Panc1 (cell line): ENCODE results near the gene B4GALT5. TPM values are rescaled to one million over a fixed set of nuclear protein-coding genes. Genes with fewer than 3 reads are reported as not detected.

Source experiments
- ATAC-seq: fragments of 200-7000 bp; cut with Tn5 transposase; 2 replicates; pipeline ENCODE4 v1.9.1; 2020; ENCODE audit warnings: mild to moderate bottlenecking, moderate library complexity
- BruUV-seq: library from RNA; stranded (reverse); fragments of 400-500 nt; replicated peaks from 2 replicates; lab custom pipeline; 2021; lab: Mats Ljungman, UMichigan
- CTCF ChIA-PET: fragments of 300-600 bp; sonication (Branson Sonifier 250); formaldehyde crosslinking; loops from one replicate; lab custom pipeline; 2022; ENCODE audit warnings: antibody characterized with exemption; lab: Charles Lee
- POLR2A ChIA-PET: fragments of 300-600 bp; sonication (Branson Sonifier 250); formaldehyde crosslinking; loops from one replicate; lab custom pipeline; 2022; ENCODE audit warnings: antibody characterized with exemption; lab: Charles Lee
- DNase-seq: peaks from one replicate; pipeline ENCODE4 v3.0.0-alpha.2; 2010; ENCODE audit warnings: low read depth, low spot score
- H3K27ac ChIP-seq: 2 replicates; pipeline ENCODE4 v1.5.1; 2011; ENCODE audit warnings: mild to moderate bottlenecking, low read length, inconsistent platforms
- H3K27me3 ChIP-seq: fragments of 200-500 bp; sonication (Bioruptor generic); 2 replicates; pipeline ENCODE4 v1.6.0; 2014; ENCODE audit warnings: low read length, inconsistent platforms; ENCODE audit not compliant: control insufficient read depth, insufficient read depth
- H3K36me3 ChIP-seq: fragments of 200-500 bp; sonication (Bioruptor generic); 2 replicates; pipeline ENCODE4 v1.5.1; 2014; ENCODE audit warnings: inconsistent platforms, mild to moderate bottlenecking, low read length, moderate library complexity; ENCODE audit not compliant: control insufficient read depth, insufficient read depth
- H3K4me1 ChIP-seq: 2 replicates; pipeline ENCODE4 v1.5.1; 2011; ENCODE audit warnings: inconsistent platforms, mild to moderate bottlenecking, low read length, moderate library complexity; ENCODE audit not compliant: control insufficient read depth, insufficient read depth
- H3K4me3 ChIP-seq, 2 experiments: 2 replicates each; pipeline ENCODE4 v1.5.1; 2011 to 2012; ENCODE audit warnings: low read depth in 2 of 2, low read length in 2 of 2, mild to moderate bottlenecking in 2 of 2, inconsistent platforms in 1 of 2, moderate library complexity in 1 of 2
- H3K9me3 ChIP-seq: fragments of 200-500 bp; sonication (Bioruptor generic); 2 replicates; pipeline ENCODE4 v1.5.1; 2014; ENCODE audit warnings: low read depth, mild to moderate bottlenecking, inconsistent platforms, low read length, moderate library complexity; ENCODE audit not compliant: control insufficient read depth, insufficient read depth
- CTCF ChIP-seq: fragments of 450-650 bp; IDR thresholded peaks from 2 replicates; pipeline ENCODE4 v1.5.1; 2017; ENCODE audit warnings: mild to moderate bottlenecking
- POLR2AphosphoS5 ChIP-seq: IDR thresholded peaks from 2 replicates; pipeline ENCODE4 v1.6.1; 2012; ENCODE audit warnings: mild to moderate bottlenecking, low read depth, low read length, moderate library complexity
- REST ChIP-seq, 2 experiments: IDR thresholded peaks; 2 replicates each; pipeline ENCODE4 v1.6.1; 2011 to 2012; ENCODE audit warnings: low read depth in 2 of 2, control low read depth in 1 of 2, low read length in 1 of 2, mild to moderate bottlenecking in 1 of 2, moderate library complexity in 1 of 2; ENCODE audit not compliant: insufficient read depth in 1 of 2
- SIN3A ChIP-seq: IDR thresholded peaks from 2 replicates; pipeline ENCODE4 v1.6.1; 2012; ENCODE audit warnings: low read depth, mild to moderate bottlenecking, low read length, moderate library complexity, borderline replicate concordance; ENCODE audit not compliant: insufficient read depth
- TCF7L2 ChIP-seq: IDR thresholded peaks from 2 replicates; pipeline ENCODE4 v1.6.1; 2011; ENCODE audit warnings: mild to moderate bottlenecking, low read depth, low read length, inconsistent platforms
- in situ Hi-C: cut with HindIII; loops from 2 replicates; pipeline ENCODE4 v1.10.0; 2016; ENCODE audit warnings: low sequenced_read_pairs, low pct_unique_long_range_greater_than_20kb
- intact Hi-C: fragments of 100-400 bp; cut with micrococcal nuclease; formaldehyde crosslinking; loops from one replicate; pipeline ENCODE4 v1.10.0; 2022; ENCODE audit not compliant: unreplicated experiment
- total RNA-seq: library from RNA; stranded (reverse); gene quantifications from one replicate; pipeline ENCODE4 v1.2.1, GENCODE V29; 2021; ENCODE audit not compliant: unreplicated experiment

The B4GALT5 gene
- total RNA-seq, 1 experiment from 2014 or later: 40.0 TPM

DNA sequence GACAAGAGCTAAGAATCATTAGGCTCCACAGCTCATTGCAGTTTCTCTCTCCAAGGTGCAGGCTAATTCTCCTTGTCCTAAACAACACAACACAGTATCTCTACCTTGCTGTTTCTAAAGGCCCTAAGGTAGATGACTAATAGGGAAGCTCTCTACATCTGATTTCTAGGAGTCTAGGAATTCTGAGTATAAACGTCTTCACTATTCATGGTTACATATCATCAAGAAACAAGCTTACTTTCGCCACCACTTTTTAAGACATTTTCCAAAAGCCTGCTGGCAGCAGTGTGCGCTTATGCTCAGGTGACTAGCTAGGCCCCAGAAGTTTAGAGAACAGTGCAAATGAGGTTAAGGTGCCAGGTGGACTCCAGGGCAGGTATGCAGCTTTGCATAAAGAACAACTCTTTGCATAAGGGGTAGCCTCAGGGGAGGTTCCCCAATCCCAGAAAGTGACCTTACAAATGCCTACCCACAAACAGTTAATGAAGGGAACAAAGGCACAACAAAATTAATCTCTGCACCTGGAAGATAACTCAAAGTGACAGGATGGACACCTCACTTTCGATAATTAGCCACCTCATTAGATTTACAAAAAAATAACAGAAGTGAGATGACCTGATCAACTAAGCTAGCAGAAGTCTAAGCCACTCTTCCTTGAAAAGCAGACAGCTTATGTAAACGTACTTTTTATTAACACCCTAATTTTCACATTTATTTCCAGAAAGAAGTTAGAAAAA, 20.1 kb downstream of the B4GALT5 start:
- in situ Hi-C loops: no loop called here
- no peaks in the 10 kb centered on the region for H3K36me3 ChIP-seq
- intact Hi-C loops: no loop called here
- ChIA-PET POLR2A (interaction anchor here (0.6 to 0.7 kb wide), 2 partner anchors 14 to 186 kb away, joined by 3 read pairs; no protein-coding TSS in a partner anchor), CTCF (interaction anchor here (0.7 kb wide), 1 partner anchor 84 kb away, joined by 3 read pairs; no protein-coding TSS in a partner anchor)
- peaks cover 49% of the 10 kb centered on the region for H3K4me1 ChIP-seq
- no peaks in the 10 kb centered on the region for H3K9me3 ChIP-seq
- H3K4me3 ChIP-seq: no peak overlapping the region
- BruUV-seq: no TSS peak
- DNase-seq: no peak
- H3K27me3 ChIP-seq: no peaks in the 10 kb centered on the region
- no peak for ATAC-seq
- no peak for TF ChIP-seq CTCF
- no peak for TF ChIP-seq POLR2AphosphoS5
- no peak for TF ChIP-seq REST (IDR thresholded peaks at IDR 0.05; ENCODE audit: insufficient read depth in 1 of 2, low read depth in 2 of 2, low read length in 1 of 2)
- no peak for TF ChIP-seq SIN3A
- no peak for TF ChIP-seq TCF7L2
- H3K27ac ChIP-seq: no peak overlapping the region

GRCh38 chr20:49692941-49693340, 20.7 kb downstream of the B4GALT5 start:
- intact Hi-C loops: no loop called here
- no peak overlapping the region for H3K4me3 ChIP-seq
- TF ChIP-seq CTCF (no peak), POLR2AphosphoS5 (no peak)
- BruUV-seq: no TSS peak
- POLR2A ChIA-PET: interaction anchor here (0.6 to 0.7 kb wide), 2 partner anchors 13 to 186 kb away, joined by 3 read pairs; no protein-coding TSS in a partner anchor
- in situ Hi-C loops: no loop called here
- CTCF ChIA-PET: no interaction called here
- no peaks in the 10 kb centered on the region for H3K36me3 ChIP-seq
- no peaks in the 10 kb centered on the region for H3K9me3 ChIP-seq
- peaks cover 54% of the 10 kb centered on the region for H3K4me1 ChIP-seq
- DNase-seq (no peak), ATAC-seq (no peak)
- H3K27me3 ChIP-seq: no peaks in the 10 kb centered on the region
- no peak overlapping the region for H3K27ac ChIP-seq
